ENCODE results near the gene ZBTB8OS. TPM values are rescaled to one million over a fixed set of nuclear protein-coding genes. Genes with fewer than 3 reads are reported as not detected.
A peak's percentile ranks its signal among the peaks of the same experiment; 100 is the strongest.

ZBTB8OS gene
- total and polyA plus RNA-seq, 4 donors = 36.3 to 78.3 (median 40.7) TPM

DNA sequence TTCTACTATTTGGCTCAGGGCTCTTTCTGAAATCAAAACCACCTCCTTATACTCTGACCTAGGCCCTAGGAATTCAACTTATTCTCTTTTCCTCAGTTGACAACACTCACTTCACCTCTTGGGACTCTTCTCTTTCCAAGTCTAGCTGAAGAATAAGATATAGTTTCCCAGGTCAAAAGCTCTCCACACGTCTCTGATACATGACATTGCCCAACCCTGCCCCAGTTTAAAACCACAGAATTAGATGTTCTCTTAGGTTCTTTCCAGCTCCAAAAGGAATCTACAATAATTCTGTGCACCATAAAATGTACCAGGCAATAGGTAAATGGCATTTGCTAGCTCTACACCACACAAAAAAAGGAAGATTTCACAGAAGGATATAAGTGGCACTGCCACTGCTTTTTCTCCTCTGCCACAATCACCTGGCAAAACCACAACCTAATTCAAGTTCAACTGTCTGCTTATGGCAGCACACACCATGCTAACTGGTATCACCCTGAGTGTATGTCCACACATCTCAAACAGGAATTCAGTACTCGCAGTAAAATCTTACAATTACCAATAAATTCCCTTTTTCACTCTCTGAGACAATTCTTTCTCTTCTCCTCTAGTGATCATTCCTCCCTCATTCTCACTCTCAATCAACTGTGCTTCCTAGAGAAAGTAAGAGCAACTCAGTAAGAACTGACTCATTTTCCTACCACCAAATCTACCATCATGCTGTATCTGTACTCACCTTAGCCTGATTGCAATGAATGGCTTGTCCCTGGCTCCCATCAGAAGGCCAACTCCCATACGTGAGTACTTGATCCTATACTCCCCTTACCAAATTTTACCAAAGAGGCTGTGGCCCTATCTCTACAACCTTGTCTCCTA, 27.3 kb downstream of the ZBTB8OS start:
- Histone ChIP-seq H3K4me3 (ENCODE audit: low read length in 2 of 2) (no peak overlapping the region), H3K9me3 (ENCODE audit: control insufficient read depth, low read length) (no peaks in the 10 kb centered on the region), H3K4me1 (ENCODE audit: control insufficient read depth in 1 of 2, insufficient read depth in 2 of 2, low read length in 2 of 2) (no peaks in the 10 kb centered on the region), H3K27me3 (ENCODE audit: control insufficient read depth in 1 of 2, insufficient read depth in 2 of 2, low read length in 1 of 2) (no peaks in the 10 kb centered on the region), H3K27ac (ENCODE audit: low read depth in 1 of 2, low read length in 2 of 2) (no peak overlapping the region), H3K36me3 (ENCODE audit: control insufficient read depth in 1 of 2, insufficient read depth in 2 of 2, low read length in 1 of 2) (peaks cover 0 to 2% of the 10 kb centered on the region in 2 donors)
- intact Hi-C loops (cut with DNase I) = no loop called here
- DNase-seq (no peak), ATAC-seq (ENCODE audit: low FRiP score) (no peak)
- WGBS, 2 donors = 72 to 73% methylated on average over 3 of the region's 3 CpGs

DNA sequence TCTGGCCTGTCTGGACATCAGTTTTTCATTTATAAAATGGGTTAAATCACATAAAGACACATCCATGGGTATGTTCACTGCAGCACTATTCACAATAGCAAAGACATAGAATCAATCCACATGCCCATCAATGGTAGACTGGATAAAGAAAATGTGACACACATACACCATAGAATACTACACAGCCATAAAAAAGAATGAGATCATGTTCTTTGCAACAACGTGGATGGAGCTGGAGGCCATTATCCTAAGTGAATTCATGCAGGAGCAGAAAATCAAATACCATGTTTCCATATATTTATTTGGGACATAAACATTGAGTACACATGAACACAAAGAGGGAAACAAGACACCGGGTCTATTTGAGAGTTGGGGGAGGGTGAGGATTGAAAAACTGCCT, 28.1 kb downstream of the ZBTB8OS start:
- 93% methylated on average over 2 of the region's 2 CpGs for WGBS, 2 donors
- no peak overlapping the region for H3K4me3 ChIP-seq (ENCODE audit: low read length in 2 of 2)
- ATAC-seq (ENCODE audit: low FRiP score) = no peak
- no peak for DNase-seq
- no peak overlapping the region for H3K27ac ChIP-seq (ENCODE audit: low read depth in 1 of 2, low read length in 2 of 2)
- intact Hi-C loops (cut with DNase I) = no loop called here
- H3K27me3 ChIP-seq (ENCODE audit: control insufficient read depth in 1 of 2, insufficient read depth in 2 of 2, low read length in 1 of 2) = no peaks in the 10 kb centered on the region
- no peaks in the 10 kb centered on the region for H3K9me3 ChIP-seq (ENCODE audit: control insufficient read depth, low read length)
- peaks cover 0 to 2% of the 10 kb centered on the region in 2 donors for H3K36me3 ChIP-seq (ENCODE audit: control insufficient read depth in 1 of 2, insufficient read depth in 2 of 2, low read length in 1 of 2)
- H3K4me1 ChIP-seq (ENCODE audit: control insufficient read depth in 1 of 2, insufficient read depth in 2 of 2, low read length in 2 of 2) = no peaks in the 10 kb centered on the region

DNA sequence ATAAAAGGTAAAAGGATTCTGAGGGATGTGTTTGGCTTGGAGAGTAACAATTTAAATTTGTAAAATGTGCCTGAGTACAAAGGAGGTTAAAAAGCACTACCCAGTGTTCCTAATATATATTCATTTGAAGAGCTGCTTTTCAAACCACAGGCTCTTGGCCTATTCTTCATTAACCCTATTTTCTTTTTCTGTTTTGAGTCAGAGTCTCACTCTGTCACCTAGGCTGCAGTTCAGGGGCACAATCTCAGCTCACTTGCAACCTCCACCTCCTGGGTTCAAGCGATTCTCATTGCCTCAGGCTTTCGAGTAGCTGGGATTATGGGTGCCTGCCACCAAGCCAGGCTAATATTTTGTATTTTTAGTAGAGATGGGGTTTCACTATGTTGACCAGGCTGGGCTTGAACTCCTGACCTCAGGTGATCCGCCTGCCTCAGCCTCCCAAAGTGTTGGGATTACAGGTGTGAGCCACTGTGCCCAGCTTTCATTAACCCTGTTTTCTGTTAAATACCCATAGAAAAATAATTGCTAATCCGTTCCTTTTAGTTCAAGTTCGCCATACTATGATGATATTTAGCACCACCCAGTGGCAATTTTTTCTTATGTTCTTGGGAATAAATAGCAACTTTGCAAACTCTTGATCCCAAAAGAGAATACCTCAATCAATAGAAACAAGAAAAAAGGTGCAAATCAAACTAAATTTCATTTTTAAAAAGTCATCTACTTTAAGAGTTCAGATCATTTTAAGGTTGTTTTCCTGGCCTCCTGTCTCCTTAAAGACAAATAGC, 30.5 kb downstream of the ZBTB8OS start:
- Histone ChIP-seq H3K4me3 (ENCODE audit: low read length in 2 of 2) (no peak overlapping the region), H3K9me3 (ENCODE audit: control insufficient read depth, low read length) (no peaks in the 10 kb centered on the region), H3K36me3 (ENCODE audit: control insufficient read depth in 1 of 2, insufficient read depth in 2 of 2, low read length in 1 of 2) (peaks cover 0 to 2% of the 10 kb centered on the region in 2 donors), H3K27ac (ENCODE audit: low read depth in 1 of 2, low read length in 2 of 2) (no peak overlapping the region), H3K4me1 (ENCODE audit: control insufficient read depth in 1 of 2, insufficient read depth in 2 of 2, low read length in 2 of 2) (no peaks in the 10 kb centered on the region), H3K27me3 (ENCODE audit: control insufficient read depth in 1 of 2, insufficient read depth in 2 of 2, low read length in 1 of 2) (no peaks in the 10 kb centered on the region)
- no peak for ATAC-seq (ENCODE audit: low FRiP score)
- intact Hi-C loops (cut with DNase I) = loop anchor here in 1 of 2 donors (10.0 kb wide), 1 partner anchor 175 kb away; no protein-coding TSS in a partner anchor
- DNase-seq = no peak
- WGBS, 2 donors = 54 to 55% methylated on average over 5 of the region's 5 CpGs

DNA sequence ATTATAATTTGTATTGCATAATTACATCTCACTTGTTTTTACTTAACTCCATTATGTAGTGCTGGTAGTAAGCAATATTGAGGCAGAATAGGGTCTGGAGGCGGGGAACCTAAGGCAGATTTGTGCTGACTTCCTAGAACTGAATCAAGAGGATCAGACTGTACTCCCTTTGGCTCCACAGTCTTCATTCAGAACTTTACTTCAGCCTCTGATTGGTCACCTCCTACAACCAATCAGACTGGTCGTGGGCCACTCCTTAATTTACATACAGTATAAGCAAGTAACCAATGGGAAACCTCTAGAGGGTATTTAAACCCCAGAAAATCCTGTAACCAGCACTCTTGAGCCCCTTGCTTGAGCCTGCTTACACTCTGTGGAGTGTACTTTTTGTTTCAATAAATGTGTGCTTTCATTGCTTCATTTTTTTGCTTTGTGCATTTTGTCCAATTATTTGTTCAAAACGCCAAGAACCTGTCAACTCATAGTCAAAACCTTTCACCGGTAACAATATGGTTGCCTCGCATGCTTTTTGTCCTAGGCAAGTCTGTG, 31.6 kb downstream of the ZBTB8OS start:
- Histone ChIP-seq H3K27me3 (ENCODE audit: control insufficient read depth in 1 of 2, insufficient read depth in 2 of 2, low read length in 1 of 2) (no peaks in the 10 kb centered on the region), H3K9me3 (ENCODE audit: control insufficient read depth, low read length) (no peaks in the 10 kb centered on the region), H3K36me3 (ENCODE audit: control insufficient read depth in 1 of 2, insufficient read depth in 2 of 2, low read length in 1 of 2) (peaks cover 0 to 2% of the 10 kb centered on the region in 2 donors), H3K4me3 (ENCODE audit: low read length in 2 of 2) (no peak overlapping the region), H3K27ac (ENCODE audit: low read depth in 1 of 2, low read length in 2 of 2) (no peak overlapping the region), H3K4me1 (ENCODE audit: control insufficient read depth in 1 of 2, insufficient read depth in 2 of 2, low read length in 2 of 2) (no peaks in the 10 kb centered on the region)
- intact Hi-C loops (cut with DNase I) = loop anchor here in 1 of 2 donors (10.0 kb wide), 1 partner anchor 174 kb away; no protein-coding TSS in a partner anchor
- WGBS, 2 donors = 89 to 92% methylated on average over 5 of the region's 5 CpGs
- ATAC-seq (ENCODE audit: low FRiP score) (no peak), DNase-seq (no peak)

DNA sequence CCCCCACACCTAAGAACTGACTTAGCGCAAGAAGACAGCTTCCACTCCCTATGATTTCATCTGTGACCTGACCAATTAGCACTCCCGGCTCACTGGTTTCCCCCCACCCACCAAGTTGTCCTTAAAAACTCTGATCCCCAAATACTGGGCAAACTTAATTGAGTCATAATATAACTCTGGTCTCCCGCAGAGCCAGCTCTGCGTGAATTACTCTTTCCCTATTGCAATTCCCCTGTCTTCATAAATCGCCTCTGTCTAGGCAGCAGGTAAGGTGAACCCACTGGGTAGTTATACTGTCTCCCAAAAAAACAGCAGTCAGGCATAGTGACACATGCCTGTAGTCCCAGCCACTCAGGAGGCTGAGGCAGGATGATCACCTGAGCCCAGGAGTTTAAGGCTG, 36.9 kb downstream of the ZBTB8OS start:
- H3K9me3 ChIP-seq (ENCODE audit: control insufficient read depth, low read length) = no peaks in the 10 kb centered on the region
- no peaks in the 10 kb centered on the region for H3K36me3 ChIP-seq (ENCODE audit: control insufficient read depth in 1 of 2, insufficient read depth in 2 of 2, low read length in 1 of 2)
- H3K4me3 ChIP-seq (ENCODE audit: low read length in 2 of 2) = no peak overlapping the region
- H3K27me3 ChIP-seq (ENCODE audit: control insufficient read depth in 1 of 2, insufficient read depth in 2 of 2, low read length in 1 of 2) = no peaks in the 10 kb centered on the region
- no peaks in the 10 kb centered on the region for H3K4me1 ChIP-seq (ENCODE audit: control insufficient read depth in 1 of 2, insufficient read depth in 2 of 2, low read length in 2 of 2)
- DNase-seq (no peak), ATAC-seq (ENCODE audit: low FRiP score) (no peak)
- intact Hi-C loops (cut with DNase I) = loop anchor here in 1 of 2 donors (10.0 kb wide), 1 partner anchor 169 kb away; no protein-coding TSS in a partner anchor
- 88 to 92% methylated on average over 5 of the region's 5 CpGs for WGBS, 2 donors
- H3K27ac ChIP-seq (ENCODE audit: low read depth in 1 of 2, low read length in 2 of 2) = no peak overlapping the region

DNA sequence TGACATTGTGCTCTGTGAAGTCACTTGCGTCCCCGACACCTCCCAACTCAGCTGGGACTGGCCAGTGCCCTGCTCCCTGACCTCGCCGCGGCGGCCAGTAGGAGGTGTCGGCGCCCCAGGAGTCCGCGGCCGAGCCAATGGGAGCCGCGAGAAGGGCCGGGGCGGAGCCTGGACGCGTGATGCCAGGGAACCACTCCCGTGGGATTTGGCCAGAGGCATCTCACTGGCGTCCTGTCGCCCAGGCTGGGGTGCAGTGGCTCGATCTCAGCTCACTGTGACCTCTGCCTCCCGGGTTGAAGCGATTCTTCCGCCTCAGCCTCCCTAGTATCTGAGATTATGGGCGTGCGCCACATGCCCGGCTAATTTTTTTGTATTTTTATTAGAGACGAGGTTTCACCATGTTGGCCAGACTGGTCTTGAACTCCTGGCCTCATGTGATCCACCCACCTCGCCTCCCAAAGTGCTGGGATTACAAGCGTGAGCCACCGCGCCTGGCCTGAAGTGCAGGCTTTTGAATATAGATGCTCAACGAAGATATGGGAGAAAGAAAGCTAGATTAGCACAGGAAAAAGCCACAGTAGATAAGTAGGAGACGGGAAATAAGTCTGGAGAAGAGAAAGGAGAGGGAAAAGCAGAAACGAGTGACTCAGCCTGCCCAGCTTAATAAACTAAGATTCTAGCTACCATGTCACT, 38.0 kb downstream of the ZBTB8OS start:
- peak overlapping the region; percentile 37 to 46 for H3K4me3 ChIP-seq (ENCODE audit: low read length in 2 of 2)
- ATAC-seq (ENCODE audit: low FRiP score) (peak; percentile 96), DNase-seq (peak; percentile 93)
- intact Hi-C loops (cut with DNase I) = loop anchor here in 1 of 2 donors (10.0 kb wide), 1 partner anchor 168 kb away; no protein-coding TSS in a partner anchor
- H3K36me3 ChIP-seq (ENCODE audit: control insufficient read depth in 1 of 2, insufficient read depth in 2 of 2, low read length in 1 of 2) = no peaks in the 10 kb centered on the region
- no peaks in the 10 kb centered on the region for H3K9me3 ChIP-seq (ENCODE audit: control insufficient read depth, low read length)
- H3K27me3 ChIP-seq (ENCODE audit: control insufficient read depth in 1 of 2, insufficient read depth in 2 of 2, low read length in 1 of 2) = no peaks in the 10 kb centered on the region
- WGBS, 2 donors = 1 to 2% methylated on average over 35 of the region's 35 CpGs
- H3K27ac ChIP-seq (ENCODE audit: low read depth in 1 of 2, low read length in 2 of 2) = no peak overlapping the region
- H3K4me1 ChIP-seq (ENCODE audit: control insufficient read depth in 1 of 2, insufficient read depth in 2 of 2, low read length in 2 of 2) = no peaks in the 10 kb centered on the region

DNA sequence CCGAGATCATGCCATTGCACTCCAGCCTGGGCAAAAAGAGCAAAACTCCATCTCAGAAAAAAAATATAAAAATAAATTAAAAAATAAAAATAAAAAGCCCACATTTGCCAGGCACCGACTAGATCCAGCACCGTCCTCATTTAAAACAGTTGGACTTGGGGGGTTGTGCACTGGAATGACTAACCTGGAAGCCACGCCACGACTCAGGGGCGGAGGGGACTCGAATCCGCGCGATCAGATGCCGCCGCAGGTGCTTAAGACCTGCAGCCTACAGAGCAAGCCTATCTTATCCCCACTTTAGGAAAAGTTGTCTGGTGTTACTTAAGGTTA, 38.5 kb downstream of the ZBTB8OS start:
- peak overlapping the region; percentile 37 to 46 for H3K4me3 ChIP-seq (ENCODE audit: low read length in 2 of 2)
- intact Hi-C loops (cut with DNase I) = loop anchor here in 1 of 2 donors (10.0 kb wide), 1 partner anchor 167 kb away; no protein-coding TSS in a partner anchor
- no peaks in the 10 kb centered on the region for H3K36me3 ChIP-seq (ENCODE audit: control insufficient read depth in 1 of 2, insufficient read depth in 2 of 2, low read length in 1 of 2)
- H3K27me3 ChIP-seq (ENCODE audit: control insufficient read depth in 1 of 2, insufficient read depth in 2 of 2, low read length in 1 of 2) = no peaks in the 10 kb centered on the region
- ATAC-seq (ENCODE audit: low FRiP score) (no peak), DNase-seq (no peak)
- no peaks in the 10 kb centered on the region for H3K4me1 ChIP-seq (ENCODE audit: control insufficient read depth in 1 of 2, insufficient read depth in 2 of 2, low read length in 2 of 2)
- H3K27ac ChIP-seq (ENCODE audit: low read depth in 1 of 2, low read length in 2 of 2) = no peak overlapping the region
- no peaks in the 10 kb centered on the region for H3K9me3 ChIP-seq (ENCODE audit: control insufficient read depth, low read length)
- 3 to 5% methylated on average over 12 of the region's 12 CpGs for WGBS, 2 donors

DNA sequence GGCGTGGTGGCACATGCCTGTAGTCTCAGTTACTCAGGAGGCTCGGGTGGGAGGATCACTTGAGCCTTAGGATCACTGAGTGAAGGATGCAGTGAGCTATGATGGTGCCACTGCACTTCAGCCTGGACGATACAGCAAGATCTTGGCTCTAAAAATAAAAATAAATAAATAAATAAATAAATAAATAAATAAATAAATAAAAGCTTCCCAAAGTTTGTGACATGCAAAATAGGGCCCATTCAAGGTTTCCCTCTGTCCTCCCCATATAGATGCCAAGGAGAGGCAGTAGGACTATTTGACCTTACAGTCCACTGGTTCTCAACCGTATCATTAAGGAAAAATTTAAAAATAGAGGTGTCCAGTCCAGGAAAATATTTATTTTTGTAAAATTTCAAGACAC, 41.2 kb downstream of the ZBTB8OS start:
- no peak overlapping the region for H3K27ac ChIP-seq (ENCODE audit: low read depth in 1 of 2, low read length in 2 of 2)
- DNase-seq (no peak), ATAC-seq (ENCODE audit: low FRiP score) (no peak)
- H3K4me1 ChIP-seq (ENCODE audit: control insufficient read depth in 1 of 2, insufficient read depth in 2 of 2, low read length in 2 of 2) = no peaks in the 10 kb centered on the region
- H3K9me3 ChIP-seq (ENCODE audit: control insufficient read depth, low read length) = no peaks in the 10 kb centered on the region
- intact Hi-C loops (cut with DNase I) = no loop called here
- no peaks in the 10 kb centered on the region for H3K36me3 ChIP-seq (ENCODE audit: control insufficient read depth in 1 of 2, insufficient read depth in 2 of 2, low read length in 1 of 2)
- no peaks in the 10 kb centered on the region for H3K27me3 ChIP-seq (ENCODE audit: control insufficient read depth in 1 of 2, insufficient read depth in 2 of 2, low read length in 1 of 2)
- WGBS, 2 donors = 74 to 76% methylated on average over 4 of the region's 4 CpGs
- H3K4me3 ChIP-seq (ENCODE audit: low read length in 2 of 2) = no peak overlapping the region

All from aorta (tissue), 5 donors.